Loucy (cell line): ENCODE results near the gene IDH2.

ENCODE experiments used
- EZH2phosphoT487 ChIP-seq: fragments of 200-600 bp; IDR thresholded peaks from 2 replicates; pipeline ENCODE4 v1.6.1; 2018; ENCODE audit warnings: antibody characterized with exemption, mild to moderate bottlenecking, moderate library complexity, borderline replicate concordance
- TF ChIP-seq, protein P1 (sequence below): fragments of 200-600 bp; sonication (generic); conservative IDR thresholded peaks from 2 replicates; pipeline ENCODE4 v1.5.1; 2014; ENCODE audit warnings: mild to moderate bottlenecking, antibody characterized with exemption, low read length

DNA sequence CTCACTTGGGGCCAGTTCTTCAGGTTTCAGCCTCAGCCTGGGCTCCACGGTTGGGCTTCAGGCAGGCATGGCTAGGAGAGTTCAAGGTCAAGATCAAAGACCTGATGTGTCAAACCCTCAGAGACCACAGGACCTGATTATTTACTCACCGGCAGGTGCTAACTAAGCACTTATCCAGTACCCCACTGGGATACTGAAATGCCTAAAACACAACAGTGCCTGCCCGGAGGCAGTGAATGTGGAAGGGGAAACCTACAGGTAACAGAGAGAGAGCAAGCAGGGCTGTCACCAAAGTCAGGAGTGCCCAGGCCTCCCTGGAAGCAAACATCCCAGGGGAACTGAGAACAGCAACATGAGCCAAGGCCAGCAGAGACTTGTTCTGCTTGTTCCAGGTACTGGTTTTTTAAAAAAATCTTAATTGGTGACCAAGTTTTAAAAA lies 6.7 kb downstream of the IDH2 start:
- TF ChIP-seq, protein P1, sequence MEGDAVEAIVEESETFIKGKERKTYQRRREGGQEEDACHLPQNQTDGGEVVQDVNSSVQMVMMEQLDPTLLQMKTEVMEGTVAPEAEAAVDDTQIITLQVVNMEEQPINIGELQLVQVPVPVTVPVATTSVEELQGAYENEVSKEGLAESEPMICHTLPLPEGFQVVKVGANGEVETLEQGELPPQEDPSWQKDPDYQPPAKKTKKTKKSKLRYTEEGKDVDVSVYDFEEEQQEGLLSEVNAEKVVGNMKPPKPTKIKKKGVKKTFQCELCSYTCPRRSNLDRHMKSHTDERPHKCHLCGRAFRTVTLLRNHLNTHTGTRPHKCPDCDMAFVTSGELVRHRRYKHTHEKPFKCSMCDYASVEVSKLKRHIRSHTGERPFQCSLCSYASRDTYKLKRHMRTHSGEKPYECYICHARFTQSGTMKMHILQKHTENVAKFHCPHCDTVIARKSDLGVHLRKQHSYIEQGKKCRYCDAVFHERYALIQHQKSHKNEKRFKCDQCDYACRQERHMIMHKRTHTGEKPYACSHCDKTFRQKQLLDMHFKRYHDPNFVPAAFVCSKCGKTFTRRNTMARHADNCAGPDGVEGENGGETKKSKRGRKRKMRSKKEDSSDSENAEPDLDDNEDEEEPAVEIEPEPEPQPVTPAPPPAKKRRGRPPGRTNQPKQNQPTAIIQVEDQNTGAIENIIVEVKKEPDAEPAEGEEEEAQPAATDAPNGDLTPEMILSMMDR: no peak
- no peak for TF ChIP-seq EZH2phosphoT487
